GM12872 (cell line): ENCODE data around the gene TUBGCP6.

Experiments
- TF ChIP-seq, protein P1 (sequence below): IDR thresholded peaks from 3 replicates; pipeline ENCODE4 v1.5.1; 2011; ENCODE audit warnings: low read depth, mild to moderate bottlenecking, low read length, moderate library complexity; ENCODE audit not compliant: insufficient read depth

Gene TUBGCP6

DNA sequence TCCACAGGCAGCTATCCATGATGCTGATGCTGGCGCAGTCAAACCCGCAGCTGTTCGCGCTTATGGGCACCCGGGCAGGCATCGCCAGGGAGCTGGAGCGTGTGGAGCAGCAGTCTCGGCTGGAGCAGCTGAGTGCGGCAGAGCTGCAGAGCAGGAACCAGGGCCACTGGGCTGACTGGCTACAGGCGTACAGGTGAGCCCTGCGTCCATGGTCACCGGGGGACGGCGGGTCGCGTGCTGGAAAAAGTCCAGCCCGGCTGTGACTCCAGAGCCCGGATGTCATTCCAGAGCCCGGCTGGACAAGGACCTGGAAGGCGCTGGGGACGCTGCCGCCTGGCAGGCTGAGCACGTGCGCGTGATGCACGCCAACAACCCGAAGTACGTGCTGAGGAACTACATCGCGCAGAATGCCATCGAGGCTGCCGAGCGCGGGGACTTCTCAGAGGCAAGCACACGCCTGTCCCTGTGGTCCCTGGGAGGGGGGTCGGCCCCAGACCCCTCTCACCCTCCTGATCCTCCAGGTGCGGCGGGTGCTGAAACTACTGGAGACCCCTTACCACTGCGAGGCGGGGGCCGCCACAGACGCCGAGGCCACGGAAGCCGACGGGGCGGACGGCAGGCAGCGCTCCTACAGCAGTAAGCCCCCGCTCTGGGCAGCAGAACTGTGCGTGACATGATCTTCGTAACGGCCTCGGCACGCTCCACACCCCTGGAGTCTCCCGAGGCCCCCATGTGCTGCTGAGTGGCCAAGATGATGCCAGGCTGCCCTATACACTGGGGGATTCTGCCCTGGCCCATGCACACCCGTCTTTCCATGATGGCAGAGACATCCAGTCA is 27.9 kb downstream of the TUBGCP6 start:
- TF ChIP-seq, protein P1, sequence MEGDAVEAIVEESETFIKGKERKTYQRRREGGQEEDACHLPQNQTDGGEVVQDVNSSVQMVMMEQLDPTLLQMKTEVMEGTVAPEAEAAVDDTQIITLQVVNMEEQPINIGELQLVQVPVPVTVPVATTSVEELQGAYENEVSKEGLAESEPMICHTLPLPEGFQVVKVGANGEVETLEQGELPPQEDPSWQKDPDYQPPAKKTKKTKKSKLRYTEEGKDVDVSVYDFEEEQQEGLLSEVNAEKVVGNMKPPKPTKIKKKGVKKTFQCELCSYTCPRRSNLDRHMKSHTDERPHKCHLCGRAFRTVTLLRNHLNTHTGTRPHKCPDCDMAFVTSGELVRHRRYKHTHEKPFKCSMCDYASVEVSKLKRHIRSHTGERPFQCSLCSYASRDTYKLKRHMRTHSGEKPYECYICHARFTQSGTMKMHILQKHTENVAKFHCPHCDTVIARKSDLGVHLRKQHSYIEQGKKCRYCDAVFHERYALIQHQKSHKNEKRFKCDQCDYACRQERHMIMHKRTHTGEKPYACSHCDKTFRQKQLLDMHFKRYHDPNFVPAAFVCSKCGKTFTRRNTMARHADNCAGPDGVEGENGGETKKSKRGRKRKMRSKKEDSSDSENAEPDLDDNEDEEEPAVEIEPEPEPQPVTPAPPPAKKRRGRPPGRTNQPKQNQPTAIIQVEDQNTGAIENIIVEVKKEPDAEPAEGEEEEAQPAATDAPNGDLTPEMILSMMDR = no peak

DNA sequence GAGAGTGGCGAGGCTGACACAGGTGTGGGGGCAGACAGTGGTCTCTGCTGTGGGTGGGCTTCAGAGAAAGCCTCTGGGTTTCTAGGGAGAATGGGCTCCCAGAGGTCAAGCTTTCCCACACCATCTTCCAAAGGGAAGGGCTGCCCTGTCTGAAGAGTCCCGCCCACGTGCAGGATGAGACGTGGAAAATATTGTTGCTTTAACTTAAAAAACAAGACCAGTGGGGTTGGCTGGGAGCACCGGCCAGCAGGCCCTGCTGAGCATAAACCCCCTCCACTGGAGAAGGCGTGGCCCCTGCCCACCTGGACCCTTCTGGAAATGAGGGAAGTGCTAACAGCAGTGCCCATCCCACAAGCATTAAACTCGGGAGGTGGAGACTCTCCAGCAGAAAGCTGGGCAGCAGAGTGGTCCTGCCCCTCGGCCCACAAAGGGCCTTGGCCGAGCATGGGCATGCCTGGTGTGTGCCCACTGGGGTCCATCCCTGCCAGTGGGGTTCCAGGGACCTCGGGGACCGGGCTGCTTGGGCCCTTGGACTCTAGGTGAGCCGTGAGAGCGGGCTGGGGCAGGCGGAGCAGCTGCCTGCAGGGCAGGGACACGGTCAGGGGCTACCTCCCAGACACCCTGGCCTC is 28.7 kb downstream of the TUBGCP6 start:
- TF ChIP-seq, protein P1 = no peak

DNA sequence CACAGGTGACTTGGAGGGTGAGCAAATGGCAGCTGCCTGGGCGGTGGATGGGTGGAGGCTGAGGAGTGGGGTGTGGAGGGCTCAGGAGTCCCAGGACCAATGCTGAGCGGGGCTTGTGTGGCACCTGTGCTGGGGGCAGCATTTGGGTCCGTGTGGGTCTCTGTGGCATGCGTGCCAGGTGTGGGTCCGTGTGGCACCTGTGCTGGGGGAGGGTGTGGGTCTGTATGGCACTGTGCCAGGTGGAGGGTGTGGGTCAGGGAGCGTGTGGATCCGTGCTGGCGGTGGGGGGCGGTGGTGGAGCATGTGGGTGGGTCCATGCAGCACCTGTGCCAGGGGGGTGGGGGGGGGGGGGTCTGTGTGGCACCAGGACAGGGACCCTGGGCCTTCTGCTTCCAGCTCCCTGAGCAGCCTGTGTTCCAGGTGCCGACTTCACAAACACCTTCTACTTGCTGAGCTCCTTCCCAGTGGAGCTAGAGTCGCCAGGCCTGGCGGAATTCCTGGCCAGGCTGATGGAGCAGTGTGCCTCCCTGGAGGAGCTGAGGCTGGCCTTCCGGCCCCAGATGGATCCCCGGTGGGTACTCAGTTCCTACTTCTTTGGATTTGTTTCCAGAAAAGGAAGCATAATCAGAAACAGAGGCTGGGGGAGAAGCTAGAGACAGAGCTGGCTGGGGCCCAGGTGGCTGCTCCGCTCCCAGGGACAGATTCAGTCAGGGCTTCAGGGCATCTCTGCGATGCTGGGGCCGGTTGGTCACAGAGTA is 29.3 kb downstream of the TUBGCP6 start:
- TF ChIP-seq, protein P1 = no peak

DNA sequence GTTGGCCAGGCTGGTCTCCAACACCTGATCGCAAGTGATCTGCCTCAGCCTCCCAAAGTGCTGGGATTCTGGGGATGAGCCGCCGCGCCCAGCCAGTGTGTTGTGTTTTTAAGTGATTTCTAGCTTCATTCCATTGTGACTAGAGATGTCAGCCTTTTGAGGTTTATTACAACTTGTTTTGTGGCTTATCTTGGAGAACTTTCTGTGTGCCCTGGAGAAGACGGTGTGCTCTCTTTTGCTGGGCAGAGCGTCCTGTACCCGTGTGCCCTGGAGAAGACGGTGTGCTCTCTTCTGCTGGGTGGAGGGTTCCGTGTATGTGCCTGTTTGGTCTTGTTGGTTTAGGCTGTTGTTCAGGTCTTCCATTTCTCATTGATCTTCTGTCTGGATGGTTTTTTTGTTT is 31.6 kb downstream of the TUBGCP6 start:
- TF ChIP-seq, protein P1 = no peak

DNA sequence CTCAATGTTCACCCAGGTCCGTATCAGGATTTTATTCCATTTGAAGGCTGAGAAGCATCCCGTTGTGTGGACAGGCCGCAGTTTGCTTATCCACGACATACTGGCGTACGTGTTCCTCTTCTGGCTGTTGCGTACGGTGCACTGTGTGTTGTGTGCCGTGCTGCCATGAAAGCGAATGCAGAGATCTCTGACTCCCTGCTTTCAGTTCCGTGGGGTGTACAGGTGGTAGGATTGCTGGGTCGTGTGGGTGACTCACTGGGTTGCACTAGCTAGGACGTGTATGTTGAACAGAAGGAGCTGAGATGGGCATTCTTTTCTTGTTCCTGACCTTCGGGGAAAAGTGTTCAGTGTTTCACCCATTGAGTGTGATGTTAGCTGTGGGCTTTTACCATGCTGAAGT is 33.7 kb downstream of the TUBGCP6 start:
- TF ChIP-seq, protein P1 = no peak

DNA sequence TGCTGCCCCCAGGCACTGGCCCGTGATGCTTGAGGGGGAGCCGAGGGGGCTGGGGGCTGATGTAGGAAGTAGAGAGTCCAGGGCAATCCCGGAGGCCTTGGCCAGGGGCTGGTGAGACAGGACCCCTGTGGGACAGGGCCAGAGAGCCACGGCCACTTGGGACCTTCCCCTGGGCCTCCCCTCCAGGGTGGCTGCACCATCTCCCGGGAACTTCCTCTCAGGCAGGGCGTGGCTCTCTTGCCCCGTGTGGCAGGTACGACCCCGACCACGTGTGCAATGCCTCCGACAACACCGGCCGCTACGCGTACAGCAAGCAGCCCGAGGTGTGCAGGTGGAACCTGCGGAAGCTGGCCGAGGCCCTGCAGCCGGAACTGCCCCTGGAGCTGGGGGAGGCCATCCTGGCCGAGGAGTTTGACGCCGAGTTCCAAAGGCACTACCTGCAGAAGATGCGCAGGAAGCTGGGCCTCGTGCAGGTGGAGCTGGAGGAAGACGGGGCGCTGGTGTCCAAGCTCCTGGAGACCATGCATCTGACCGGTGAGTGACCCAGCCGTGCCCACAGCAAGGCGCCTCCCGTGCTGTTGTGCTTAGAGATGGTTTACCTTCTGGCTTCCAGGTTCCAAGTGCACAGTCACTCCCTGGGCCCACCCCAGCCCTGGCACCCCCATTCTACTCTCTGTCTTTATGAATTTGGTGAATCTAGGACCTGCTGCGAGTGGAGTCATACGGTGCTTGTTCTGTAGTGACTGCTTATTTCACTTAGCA is 34.3 kb downstream of the TUBGCP6 start:
- TF ChIP-seq, protein P1 = no peak
